GM10266 (cell line): ENCODE measurements around the gene CTSC.

Experiments
- DNase-seq: peaks from one replicate; pipeline ENCODE4 v3.0.0; 2012; ENCODE audit errors: extremely low spot score
- TF ChIP-seq, protein P1 (sequence below): IDR thresholded peaks from 2 replicates; pipeline ENCODE4 v1.5.1; 2012; ENCODE audit warnings: mild to moderate bottlenecking, low read depth; ENCODE audit not compliant: control insufficient read depth, insufficient read depth; ENCODE audit errors: missing control alignments

CTSC gene

GRCh38 chr11:88301488-88302140 is 35.9 kb downstream of the CTSC start:
- TF ChIP-seq, protein P1, sequence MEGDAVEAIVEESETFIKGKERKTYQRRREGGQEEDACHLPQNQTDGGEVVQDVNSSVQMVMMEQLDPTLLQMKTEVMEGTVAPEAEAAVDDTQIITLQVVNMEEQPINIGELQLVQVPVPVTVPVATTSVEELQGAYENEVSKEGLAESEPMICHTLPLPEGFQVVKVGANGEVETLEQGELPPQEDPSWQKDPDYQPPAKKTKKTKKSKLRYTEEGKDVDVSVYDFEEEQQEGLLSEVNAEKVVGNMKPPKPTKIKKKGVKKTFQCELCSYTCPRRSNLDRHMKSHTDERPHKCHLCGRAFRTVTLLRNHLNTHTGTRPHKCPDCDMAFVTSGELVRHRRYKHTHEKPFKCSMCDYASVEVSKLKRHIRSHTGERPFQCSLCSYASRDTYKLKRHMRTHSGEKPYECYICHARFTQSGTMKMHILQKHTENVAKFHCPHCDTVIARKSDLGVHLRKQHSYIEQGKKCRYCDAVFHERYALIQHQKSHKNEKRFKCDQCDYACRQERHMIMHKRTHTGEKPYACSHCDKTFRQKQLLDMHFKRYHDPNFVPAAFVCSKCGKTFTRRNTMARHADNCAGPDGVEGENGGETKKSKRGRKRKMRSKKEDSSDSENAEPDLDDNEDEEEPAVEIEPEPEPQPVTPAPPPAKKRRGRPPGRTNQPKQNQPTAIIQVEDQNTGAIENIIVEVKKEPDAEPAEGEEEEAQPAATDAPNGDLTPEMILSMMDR: no peak
- DNase-seq: peak; percentile 10

DNA sequence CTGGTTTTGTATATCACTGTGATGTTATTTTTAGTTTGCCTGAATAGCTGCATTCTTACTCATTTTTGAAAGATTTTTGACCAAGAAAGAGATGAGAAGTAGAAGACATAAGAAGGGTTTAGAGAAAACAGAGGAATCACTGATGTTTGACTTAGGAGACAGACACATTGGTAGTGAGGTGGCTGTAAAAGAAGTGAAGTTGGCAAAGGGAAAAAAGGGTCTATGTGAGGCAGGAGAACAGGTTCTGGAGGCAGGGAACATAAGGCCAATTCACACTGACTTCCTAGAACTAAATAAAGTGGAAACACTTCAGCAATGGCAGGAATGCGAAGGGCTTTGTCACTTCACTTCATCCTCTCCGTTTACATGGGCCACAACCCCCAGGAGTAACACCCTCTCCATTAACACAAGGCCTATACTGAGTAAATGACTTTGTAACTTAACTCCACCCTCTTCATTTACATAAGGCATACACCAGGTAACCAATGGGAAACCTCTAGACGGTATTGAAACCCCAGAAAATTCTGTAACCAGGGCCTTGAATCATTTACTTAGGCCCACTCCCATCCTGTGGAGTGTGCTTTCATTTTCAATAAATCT is 36.5 kb downstream of the CTSC start:
- TF ChIP-seq, protein P1: no peak
- no peak for DNase-seq

- DNase-seq: no peak
- TF ChIP-seq, protein P1: no peak
These were observed 39.7 kb downstream of the CTSC start for GRCh38 chr11:88297863-88298262.

GRCh38 chr11:88297421-88297820 is 40.1 kb downstream of the CTSC start:
- no peak for DNase-seq
- TF ChIP-seq, protein P1: no peak

DNA sequence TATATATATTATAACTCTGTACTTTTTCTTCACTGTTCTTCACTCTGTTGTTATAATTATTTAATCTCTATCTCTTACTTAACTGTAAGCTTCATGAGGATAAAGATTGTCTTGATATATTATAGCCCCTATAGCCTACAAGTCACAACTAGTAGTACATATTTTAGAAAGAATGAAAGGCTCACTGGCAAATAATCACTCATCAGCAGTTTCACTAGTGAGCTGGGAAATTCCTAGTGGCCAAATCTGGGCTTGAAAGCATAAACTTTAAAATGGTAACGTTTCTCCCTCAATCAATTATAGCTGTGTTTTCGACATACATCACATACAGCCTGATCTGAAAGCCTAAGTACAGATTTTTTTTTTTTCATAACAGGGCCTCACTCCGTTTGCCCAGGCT is 42.5 kb downstream of the CTSC start:
- DNase-seq: no peak
- TF ChIP-seq, protein P1: no peak

- DNase-seq: no peak
These were observed 43.6 kb downstream of the CTSC start for GRCh38 chr11:88293931-88294330.

GRCh38 chr11:88292171-88292843 is 45.2 kb downstream of the CTSC start:
- DNase-seq: no peak
- TF ChIP-seq, protein P1: no peak

More at GRCh38 chr11:88293931-88294330, 43.6 kb downstream of the CTSC start:
- TF ChIP-seq, protein P1: no peak
